Measurements from ENCODE around the gene AP4B1. TPM values are rescaled to one million over a fixed set of nuclear protein-coding genes. Genes with fewer than 3 reads are reported as not detected.

Gene AP4B1
- total and polyA plus RNA-seq, 2 of the 13 experiments (the other 11 are each of a cell fraction or from before 2014, with no cell fraction given): 8.5 to 12.0 TPM

- TF ChIP-seq MTF1 (CRISPR knock-in tag; IDR thresholded peaks at IDR 0.05) (no peak), ZNF317 (CRISPR knock-in tag; IDR thresholded peaks at IDR 0.05) (peak; percentile 75; the same call in 1 of the 2 replicates), ZC3H13 (CRISPR knock-in tag; IDR thresholded peaks at IDR 0.05) (peak; percentile 70; the same call in 1 of the 2 replicates), PHF8 (CRISPR knock-in tag; IDR thresholded peaks at IDR 0.05) (peak; percentile 90), NKX3-1 (CRISPR knock-in tag; IDR thresholded peaks at IDR 0.05) (peak; percentile 67; the same call in 1 of the 2 replicates), RARA (CRISPR knock-in tag; IDR thresholded peaks at IDR 0.05) (peak; percentile 62), ZNF350 (CRISPR knock-in tag; IDR thresholded peaks at IDR 0.05; ENCODE audit: borderline replicate concordance, low read depth) (peak; percentile 94), SIN3B (IDR thresholded peaks at IDR 0.05; ENCODE audit: low read length) (peak; percentile 88), ZBTB38 (CRISPR knock-in tag; IDR thresholded peaks at IDR 0.05) (no peak; the same call in 1 of the 2 replicates), SRY (CRISPR knock-in tag; IDR thresholded peaks at IDR 0.05) (no peak), MAF1 (CRISPR knock-in tag; IDR thresholded peaks at IDR 0.05; ENCODE audit: borderline replicate concordance) (0 out of 2 replicates have a peak, but pooled peaks have one; percentile 71), GLMP (CRISPR knock-in tag; IDR thresholded peaks at IDR 0.05; ENCODE audit: borderline replicate concordance) (no peak), ZNF343 (CRISPR knock-in tag; IDR thresholded peaks at IDR 0.05) (no peak), HNF4G (IDR thresholded peaks at IDR 0.05; ENCODE audit: borderline replicate concordance, low read depth, low read length) (peak; percentile 44; the same call in 1 of the 2 replicates), HNF4G (CRISPR knock-in tag; IDR thresholded peaks at IDR 0.05; ENCODE audit: borderline replicate concordance, low read depth) (peak; percentile 67; the same call in 1 of the 2 replicates), NFYC (CRISPR knock-in tag; IDR thresholded peaks at IDR 0.05) (peak; percentile 82), ZKSCAN8 (CRISPR knock-in tag; IDR thresholded peaks at IDR 0.05; ENCODE audit: borderline replicate concordance) (peak; percentile 60; the same call in 1 of the 2 replicates), ZNF775 (CRISPR knock-in tag; IDR thresholded peaks at IDR 0.05; ENCODE audit: borderline replicate concordance) (no peak), MAZ (IDR thresholded peaks at IDR 0.05; ENCODE audit: borderline replicate concordance, low read depth, low read length) (peak; percentile 56; the same call in 1 of the 2 replicates), MAZ (CRISPR knock-in tag; IDR thresholded peaks at IDR 0.05; ENCODE audit: low read depth) (peak; percentile 90), ZNF562 (CRISPR knock-in tag; IDR thresholded peaks at IDR 0.05; ENCODE audit: borderline replicate concordance) (no peak), MXD1 (CRISPR knock-in tag; IDR thresholded peaks at IDR 0.05) (peak; percentile 77), ZNF296 (CRISPR knock-in tag; conservative IDR thresholded peaks at IDR 0.05) (0 out of 2 replicates have a peak, but pooled peaks have one; percentile 22), BHLHE40 (IDR thresholded peaks at IDR 0.05; ENCODE audit: low read length) (peak; percentile 14; the same call in 1 of the 2 replicates), ARID5B (CRISPR knock-in tag; IDR thresholded peaks at IDR 0.05) (peak; percentile 72), GATAD2A (CRISPR knock-in tag; IDR thresholded peaks at IDR 0.05) (peak; percentile 52), TOE1 (CRISPR knock-in tag; IDR thresholded peaks at IDR 0.05) (no peak)
Measured at GRCh38 chr1:113904674-113905434, at the start of gene AP4B1, which contains the start of gene DCLRE1B (continued).

All from HepG2 (cell line).